ENCODE measurements around the gene TRAPPC5.

- no peak for TF ChIP-seq CTCF (conservative IDR thresholded peaks at IDR 0.05; ENCODE audit: low read depth, low read length)
- no peak for TF ChIP-seq EZH2 (IDR thresholded peaks at IDR 0.05; ENCODE audit: low read length, unreplicated experiment)
- no peak for TF ChIP-seq EZH2phosphoT487 (IDR thresholded peaks at IDR 0.05; ENCODE audit: borderline replicate concordance, low read length)
These were observed 6.5 kb downstream of the TRAPPC5 start for GRCh38 chr19:7687177-7687576.
